Lower leg skin (tissue), 3 donors: ENCODE results near the gene MEX3D.

ENCODE experiments used
- POLR2A ChIP-seq, 2 donors: fragments of 450-650 bp; IDR thresholded peaks; one replicate each; pipeline ENCODE4 v1.6.1; 2016 to 2017; ENCODE audit warnings: antibody characterized with exemption in 2 of 2, mild to moderate bottlenecking in 1 of 2, moderate library complexity in 1 of 2
- TF ChIP-seq, protein P1 (sequence below), 3 donors: fragments of 450-650 bp; IDR thresholded peaks; one replicate each; pipeline ENCODE4 v1.5.1; 2016; ENCODE audit warnings: antibody characterized with exemption in 3 of 3, mild to moderate bottlenecking in 3 of 3, moderate library complexity in 2 of 3

DNA sequence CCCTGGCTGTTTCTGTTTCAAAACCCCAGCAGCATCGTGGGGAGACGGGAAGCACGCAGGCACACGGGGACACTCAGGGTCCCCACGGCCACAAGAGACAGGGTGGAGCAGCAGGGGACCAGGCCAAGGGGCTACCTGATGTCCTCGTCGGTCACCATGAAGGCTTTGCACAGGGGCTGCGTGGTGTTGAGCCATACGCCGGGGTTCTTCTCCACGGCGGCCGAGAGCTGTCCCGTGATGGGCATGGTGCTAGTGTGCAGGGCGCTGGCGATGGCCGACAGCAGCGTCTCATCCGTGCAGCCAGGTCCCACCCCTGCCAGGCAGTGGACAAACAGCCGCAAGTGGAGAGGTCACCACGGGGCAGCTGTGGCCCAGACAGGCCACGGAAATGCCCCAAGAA lies 12.8 kb upstream of the MEX3D start:
- TF ChIP-seq, protein P1, sequence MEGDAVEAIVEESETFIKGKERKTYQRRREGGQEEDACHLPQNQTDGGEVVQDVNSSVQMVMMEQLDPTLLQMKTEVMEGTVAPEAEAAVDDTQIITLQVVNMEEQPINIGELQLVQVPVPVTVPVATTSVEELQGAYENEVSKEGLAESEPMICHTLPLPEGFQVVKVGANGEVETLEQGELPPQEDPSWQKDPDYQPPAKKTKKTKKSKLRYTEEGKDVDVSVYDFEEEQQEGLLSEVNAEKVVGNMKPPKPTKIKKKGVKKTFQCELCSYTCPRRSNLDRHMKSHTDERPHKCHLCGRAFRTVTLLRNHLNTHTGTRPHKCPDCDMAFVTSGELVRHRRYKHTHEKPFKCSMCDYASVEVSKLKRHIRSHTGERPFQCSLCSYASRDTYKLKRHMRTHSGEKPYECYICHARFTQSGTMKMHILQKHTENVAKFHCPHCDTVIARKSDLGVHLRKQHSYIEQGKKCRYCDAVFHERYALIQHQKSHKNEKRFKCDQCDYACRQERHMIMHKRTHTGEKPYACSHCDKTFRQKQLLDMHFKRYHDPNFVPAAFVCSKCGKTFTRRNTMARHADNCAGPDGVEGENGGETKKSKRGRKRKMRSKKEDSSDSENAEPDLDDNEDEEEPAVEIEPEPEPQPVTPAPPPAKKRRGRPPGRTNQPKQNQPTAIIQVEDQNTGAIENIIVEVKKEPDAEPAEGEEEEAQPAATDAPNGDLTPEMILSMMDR (IDR thresholded peaks at IDR 0.05), result no peak
- no peak for TF ChIP-seq POLR2A (IDR thresholded peaks at IDR 0.05)
